Stimulated activated CD4-positive, alpha-beta T cell treated with anti-CD3 and anti-CD28 coated beads, Interleukin-1b, Interleukin-23, amount 100 ng/mL, for 24 hours (primary cell): Measurements from ENCODE around the gene TTLL11.

Source experiments
- DNase-seq, 4 experiments: peaks; one replicate each; pipeline ENCODE4 v3.0.0-alpha.2; 2020; ENCODE audit warnings: low read depth in 4 of 4, low spot score in 1 of 4

Gene TTLL11

GRCh38 chr9:121944711-121945191 lies 148.4 kb downstream of the TTLL11 start:
- no peak for DNase-seq

- no peak for DNase-seq
Measured at GRCh38 chr9:121943463-121943862, 149.6 kb downstream of the TTLL11 start.

GRCh38 chr9:121942866-121943382 lies 150.2 kb downstream of the TTLL11 start:
- no peak for DNase-seq

- DNase-seq: no peak
Measured at GRCh38 chr9:121942313-121942712, 150.8 kb downstream of the TTLL11 start.

GRCh38 chr9:121939643-121940042 lies 153.5 kb downstream of the TTLL11 start:
- no peak for DNase-seq

GRCh38 chr9:121938621-121939020 lies 154.5 kb downstream of the TTLL11 start:
- DNase-seq: no peak

- no peak for DNase-seq
Measured at GRCh38 chr9:121937240-121937639, 155.9 kb downstream of the TTLL11 start.

GRCh38 chr9:121935739-121936138 lies 157.4 kb downstream of the TTLL11 start:
- no peak for DNase-seq

GRCh38 chr9:121930956-121931355 lies 162.2 kb downstream of the TTLL11 start:
- no peak for DNase-seq

- DNase-seq: no peak
Measured at GRCh38 chr9:121929893-121930875, 162.9 kb downstream of the TTLL11 start.

GRCh38 chr9:121927636-121928035 lies 165.5 kb downstream of the TTLL11 start:
- DNase-seq: no peak

- no peak for DNase-seq
Measured at GRCh38 chr9:121927081-121927480, 166.0 kb downstream of the TTLL11 start.

- DNase-seq: no peak
Measured at GRCh38 chr9:121926351-121926801, 166.7 kb downstream of the TTLL11 start.

- DNase-seq: no peak
Measured at GRCh38 chr9:121925935-121926334, 167.2 kb downstream of the TTLL11 start.

GRCh38 chr9:121924700-121925099 lies 168.4 kb downstream of the TTLL11 start:
- DNase-seq: no peak

GRCh38 chr9:121921444-121921843 lies 171.7 kb downstream of the TTLL11 start:
- DNase-seq: no peak

GRCh38 chr9:121917375-121918335 lies 175.5 kb downstream of the TTLL11 start:
- no peak for DNase-seq

GRCh38 chr9:121915304-121915625 lies 177.8 kb downstream of the TTLL11 start:
- DNase-seq: no peak

- DNase-seq: no peak
Measured at GRCh38 chr9:121914604-121915303, 178.4 kb downstream of the TTLL11 start.

GRCh38 chr9:121914017-121914595 lies 179.0 kb downstream of the TTLL11 start:
- no peak for DNase-seq
